Coronary artery (tissue), 2 donors: Measurements from ENCODE around the gene PRPF19.
A peak's percentile ranks its signal among the peaks of the same experiment; 100 is the strongest.

Experiments
- DNase-seq: peaks from one replicate; pipeline ENCODE4 v3.0.0-alpha.2; 2017; ENCODE audit warnings: low spot score
- H3K27ac ChIP-seq, 2 donors: fragments of 200-600 bp; sonication (generic); one replicate each; pipeline ENCODE4 v1.5.1; 2016 to 2019
- H3K4me3 ChIP-seq: fragments of 200-600 bp; sonication (generic); 2 replicates; pipeline ENCODE4 v1.5.1; 2016; ENCODE audit warnings: mild to moderate bottlenecking, moderate library complexity
- CTCF ChIP-seq: fragments of 200-600 bp; sonication (generic); IDR thresholded peaks from one replicate; pipeline ENCODE4 v1.5.1; 2019; ENCODE audit warnings: antibody characterized with exemption

PRPF19 gene

GRCh38 chr11:60951606-60951903 lies 45.2 kb upstream of the PRPF19 start:
- no peak for TF ChIP-seq CTCF
- Histone ChIP-seq H3K4me3 (peak overlapping the region; percentile 69), H3K27ac (peak overlapping the region; percentile 80 to 93)
- DNase-seq = no peak

GRCh38 chr11:60950933-60951605 lies 44.7 kb upstream of the PRPF19 start:
- Histone ChIP-seq H3K4me3 (peak overlapping the region; percentile 69), H3K27ac (peak overlapping the region; percentile 80 to 93)
- no peak for DNase-seq

GRCh38 chr11:60950024-60950423 lies 43.6 kb upstream of the PRPF19 start:
- Histone ChIP-seq H3K27ac (peak overlapping the region in 1 of 2 donors; percentile 56), H3K4me3 (peak overlapping the region; percentile 69)
- no peak for DNase-seq
- no peak for TF ChIP-seq CTCF

More at GRCh38 chr11:60950933-60951605, 44.7 kb upstream of the PRPF19 start:
- TF ChIP-seq CTCF = no peak

GRCh38 chr11:60948250-60948649 lies 41.9 kb upstream of the PRPF19 start:
- DNase-seq = no peak
- no peak overlapping the region for H3K4me3 ChIP-seq
- H3K27ac ChIP-seq = no peak overlapping the region
- TF ChIP-seq CTCF = no peak

GRCh38 chr11:60947700-60948099 lies 41.3 kb upstream of the PRPF19 start:
- DNase-seq = no peak
- Histone ChIP-seq H3K27ac (no peak overlapping the region), H3K4me3 (no peak overlapping the region)
- TF ChIP-seq CTCF = no peak

- H3K27ac ChIP-seq = no peak overlapping the region
- no peak for DNase-seq
- H3K4me3 ChIP-seq = no peak overlapping the region
- TF ChIP-seq CTCF = no peak
Observed at GRCh38 chr11:60946601-60947264, 40.3 kb upstream of the PRPF19 start.

GRCh38 chr11:60945295-60945667 lies 38.9 kb upstream of the PRPF19 start:
- TF ChIP-seq CTCF = no peak
- H3K4me3 ChIP-seq = no peak overlapping the region
- DNase-seq = no peak
- no peak overlapping the region for H3K27ac ChIP-seq
